MM.1S (cell line): ENCODE measurements around the gene RTN4RL1.

Source experiments
- DNase-seq: peaks from one replicate; pipeline ENCODE4 v3.0.0-alpha.2; 2015
- H2AFZ ChIP-seq: fragments of 300-600 bp; sonication (generic); 2 replicates; pipeline ENCODE4 v1.6.0; 2016; ENCODE audit warnings: antibody characterized with exemption, low read length
- H3F3A ChIP-seq: fragments of 300-600 bp; sonication (generic); 2 replicates; pipeline ENCODE4 v1.6.1; 2016; ENCODE audit warnings: mild to moderate bottlenecking, antibody characterized with exemption, low read length, moderate library complexity, mixed read lengths; ENCODE audit not compliant: insufficient read depth
- H3K27ac ChIP-seq: fragments of 300-600 bp; sonication (generic); 2 replicates; pipeline ENCODE4 v1.5.1; 2016; ENCODE audit warnings: mild to moderate bottlenecking, low read length
- H3K27me3 ChIP-seq: fragments of 300-600 bp; sonication (generic); replicated peaks from 2 replicates; pipeline ENCODE4 v1.6.0; 2016; ENCODE audit warnings: low read length; ENCODE audit not compliant: insufficient read depth
- H3K36me3 ChIP-seq: fragments of 300-600 bp; sonication (generic); replicated peaks from 2 replicates; pipeline ENCODE4 v1.6.1; 2016; ENCODE audit warnings: mild to moderate bottlenecking, low read length, mixed read lengths; ENCODE audit not compliant: insufficient read depth
- H3K4me1 ChIP-seq: fragments of 300-600 bp; sonication (generic); 2 replicates; pipeline ENCODE4 v1.6.1; 2016; ENCODE audit warnings: low read length, mixed read lengths
- H3K4me2 ChIP-seq: fragments of 300-600 bp; sonication (generic); 2 replicates; pipeline ENCODE4 v1.6.0; 2016; ENCODE audit warnings: low read depth, low read length
- H3K4me3 ChIP-seq: fragments of 300-600 bp; sonication (generic); 2 replicates; pipeline ENCODE4 v1.5.1; 2016; ENCODE audit warnings: low read length, mixed read lengths
- H3K79me2 ChIP-seq: fragments of 300-600 bp; sonication (generic); 2 replicates; pipeline ENCODE4 v1.6.1; 2016; ENCODE audit warnings: mixed run types, low read length, mixed read lengths
- H3K9ac ChIP-seq: fragments of 300-600 bp; sonication (generic); 2 replicates; pipeline ENCODE4 v1.6.1; 2016; ENCODE audit warnings: low read length, mixed read lengths
- H3K9me2 ChIP-seq: fragments of 300-600 bp; sonication (generic); replicated peaks from 2 replicates; pipeline ENCODE4 v1.6.1; 2016; ENCODE audit warnings: mild to moderate bottlenecking, low read length, mixed read lengths; ENCODE audit not compliant: insufficient read depth
- H3K9me3 ChIP-seq: fragments of 300-600 bp; sonication (generic); replicated peaks from 2 replicates; pipeline ENCODE4 v1.6.1; 2016; ENCODE audit warnings: mild to moderate bottlenecking, low read length, mixed read lengths; ENCODE audit not compliant: insufficient read depth
- H4K20me1 ChIP-seq: fragments of 300-600 bp; sonication (generic); 2 replicates; pipeline ENCODE4 v1.6.1; 2016; ENCODE audit warnings: mild to moderate bottlenecking, low read length, moderate library complexity, mixed read lengths; ENCODE audit not compliant: insufficient read depth
- CTCF ChIP-seq: fragments of 300-600 bp; sonication (generic); IDR thresholded peaks from 2 replicates; pipeline ENCODE4 v1.5.1; 2016; ENCODE audit warnings: antibody characterized with exemption, low read length, mixed read lengths
- EZH2 ChIP-seq: fragments of 300-600 bp; sonication (generic); optimal IDR thresholded peaks from 2 replicates; pipeline ENCODE3; 2017; ENCODE audit warnings: low read depth, mild to moderate bottlenecking, antibody characterized with exemption, low read length, mixed read lengths
- EZH2phosphoT487 ChIP-seq: fragments of 300-600 bp; sonication (generic); IDR thresholded peaks from 2 replicates; pipeline ENCODE4 v1.6.1; 2018; ENCODE audit warnings: antibody characterized with exemption, low read length

Gene RTN4RL1

GRCh38 chr17:1956134-1956533 lies 69.0 kb downstream of the RTN4RL1 start:
- no peaks in the 10 kb centered on the region for H3F3A ChIP-seq
- no peaks in the 10 kb centered on the region for H3K79me2 ChIP-seq
- no peaks in the 10 kb centered on the region for H3K36me3 ChIP-seq
- peaks cover 81% of the 10 kb centered on the region for H3K27me3 ChIP-seq
- H3K9me2 ChIP-seq = no peaks in the 10 kb centered on the region
- no peak overlapping the region for H2AFZ ChIP-seq
- no peaks in the 10 kb centered on the region for H3K4me1 ChIP-seq
- no peak for DNase-seq
- no peak overlapping the region for H3K27ac ChIP-seq
- no peak overlapping the region for H3K9ac ChIP-seq
- H4K20me1 ChIP-seq = no peaks in the 10 kb centered on the region
- no peaks in the 10 kb centered on the region for H3K9me3 ChIP-seq
- H3K4me3 ChIP-seq = no peak overlapping the region
- no peak for TF ChIP-seq EZH2
- no peak for TF ChIP-seq EZH2phosphoT487
- no peak for TF ChIP-seq CTCF
- no peak overlapping the region for H3K4me2 ChIP-seq

- Histone ChIP-seq H3K9me3 (no peaks in the 10 kb centered on the region), H3K4me2 (no peak overlapping the region), H3K9me2 (no peaks in the 10 kb centered on the region), H3F3A (no peaks in the 10 kb centered on the region), H3K27me3 (peaks cover 76% of the 10 kb centered on the region), H3K27ac (no peak overlapping the region), H3K4me3 (no peak overlapping the region), H3K4me1 (no peaks in the 10 kb centered on the region), H4K20me1 (no peaks in the 10 kb centered on the region), H3K79me2 (no peaks in the 10 kb centered on the region), H2AFZ (no peak overlapping the region), H3K9ac (no peak overlapping the region), H3K36me3 (no peaks in the 10 kb centered on the region)
- TF ChIP-seq CTCF (no peak), EZH2 (no peak), EZH2phosphoT487 (no peak)
- no peak for DNase-seq
Observed at GRCh38 chr17:1953831-1954230, 71.3 kb downstream of the RTN4RL1 start.

GRCh38 chr17:1951920-1952319 lies 73.2 kb downstream of the RTN4RL1 start:
- H3K9ac ChIP-seq = no peak overlapping the region

More at GRCh38 chr17:1951920-1952319, 73.2 kb downstream of the RTN4RL1 start:
- Histone ChIP-seq H3K4me1 (no peaks in the 10 kb centered on the region), H4K20me1 (no peaks in the 10 kb centered on the region), H3F3A (no peaks in the 10 kb centered on the region), H3K27me3 (peaks cover 75% of the 10 kb centered on the region), H3K4me3 (no peak overlapping the region), H3K27ac (no peak overlapping the region), H3K79me2 (no peaks in the 10 kb centered on the region), H3K4me2 (no peak overlapping the region), H3K9me3 (no peaks in the 10 kb centered on the region), H3K9me2 (no peaks in the 10 kb centered on the region), H3K36me3 (no peaks in the 10 kb centered on the region), H2AFZ (no peak overlapping the region)
- TF ChIP-seq EZH2phosphoT487 (no peak), EZH2 (no peak), CTCF (no peak)
- DNase-seq = no peak
